ENCODE data around the gene ETNK2.

ETNK2 gene

GRCh38 chr1:204146965-204147364 lies 4.9 kb downstream of the ETNK2 start:
- DNase-seq = no peak

- no peak for DNase-seq
Measured at GRCh38 chr1:204146309-204146708, 5.5 kb downstream of the ETNK2 start.

- no peak for DNase-seq
Measured at GRCh38 chr1:204145033-204145504, 6.8 kb downstream of the ETNK2 start.

- DNase-seq = no peak
Measured at GRCh38 chr1:204143276-204144041, 8.4 kb downstream of the ETNK2 start.

GRCh38 chr1:204142032-204142974 lies 9.5 kb downstream of the ETNK2 start:
- DNase-seq = no peak

- no peak for DNase-seq
Measured at GRCh38 chr1:204141131-204141530, 10.7 kb downstream of the ETNK2 start.

GRCh38 chr1:204139952-204140351 lies 11.9 kb downstream of the ETNK2 start:
- no peak for DNase-seq

GRCh38 chr1:204139088-204139487 lies 12.8 kb downstream of the ETNK2 start:
- DNase-seq = no peak

GRCh38 chr1:204136814-204137213 lies 15.0 kb downstream of the ETNK2 start:
- DNase-seq = no peak

- no peak for DNase-seq
Measured at GRCh38 chr1:204134103-204134502, 17.7 kb downstream of the ETNK2 start.

- DNase-seq = no peak
Measured at GRCh38 chr1:204132718-204133117, 19.1 kb downstream of the ETNK2 start.

- DNase-seq = no peak
Measured at GRCh38 chr1:204131978-204132377, 19.9 kb downstream of the ETNK2 start.

GRCh38 chr1:204130981-204131892 lies 20.6 kb downstream of the ETNK2 start:
- DNase-seq = no peak

GRCh38 chr1:204130178-204130577 lies 21.7 kb downstream of the ETNK2 start:
- DNase-seq = no peak

GRCh38 chr1:204128964-204129896 lies 22.6 kb downstream of the ETNK2 start:
- DNase-seq = peak; percentile 74

- no peak for DNase-seq
Measured at GRCh38 chr1:204128464-204128963, 23.3 kb downstream of the ETNK2 start.

- DNase-seq = peak; percentile 25
Measured at GRCh38 chr1:204127597-204128242, 24.1 kb downstream of the ETNK2 start.

- DNase-seq = no peak
Measured at GRCh38 chr1:204126956-204127355, 24.9 kb downstream of the ETNK2 start.

- DNase-seq = no peak
Measured at GRCh38 chr1:204126386-204126785, 25.5 kb downstream of the ETNK2 start.

- DNase-seq = no peak
Measured at GRCh38 chr1:204125759-204126351, 26.0 kb downstream of the ETNK2 start.

Data from activated CD4-positive, alpha-beta T cell treated with anti-CD3 and anti-CD28 coated beads, Interleukin-2, Interleukin-6, amounts not matched to agents 100 ng/mL and 50 ng/mL, durations not matched to agents 16 hours and 8 hours (primary cell).